ENCODE results near the gene ZNF503.
A peak's percentile ranks its signal among the peaks of the same experiment; 100 is the strongest.
"Not testable (repeated sequence)": the region's sequence is repeated elsewhere in the genome, so short reads cannot be mapped to it uniquely, and the experiment has no call there.

ZNF503 gene

DNA sequence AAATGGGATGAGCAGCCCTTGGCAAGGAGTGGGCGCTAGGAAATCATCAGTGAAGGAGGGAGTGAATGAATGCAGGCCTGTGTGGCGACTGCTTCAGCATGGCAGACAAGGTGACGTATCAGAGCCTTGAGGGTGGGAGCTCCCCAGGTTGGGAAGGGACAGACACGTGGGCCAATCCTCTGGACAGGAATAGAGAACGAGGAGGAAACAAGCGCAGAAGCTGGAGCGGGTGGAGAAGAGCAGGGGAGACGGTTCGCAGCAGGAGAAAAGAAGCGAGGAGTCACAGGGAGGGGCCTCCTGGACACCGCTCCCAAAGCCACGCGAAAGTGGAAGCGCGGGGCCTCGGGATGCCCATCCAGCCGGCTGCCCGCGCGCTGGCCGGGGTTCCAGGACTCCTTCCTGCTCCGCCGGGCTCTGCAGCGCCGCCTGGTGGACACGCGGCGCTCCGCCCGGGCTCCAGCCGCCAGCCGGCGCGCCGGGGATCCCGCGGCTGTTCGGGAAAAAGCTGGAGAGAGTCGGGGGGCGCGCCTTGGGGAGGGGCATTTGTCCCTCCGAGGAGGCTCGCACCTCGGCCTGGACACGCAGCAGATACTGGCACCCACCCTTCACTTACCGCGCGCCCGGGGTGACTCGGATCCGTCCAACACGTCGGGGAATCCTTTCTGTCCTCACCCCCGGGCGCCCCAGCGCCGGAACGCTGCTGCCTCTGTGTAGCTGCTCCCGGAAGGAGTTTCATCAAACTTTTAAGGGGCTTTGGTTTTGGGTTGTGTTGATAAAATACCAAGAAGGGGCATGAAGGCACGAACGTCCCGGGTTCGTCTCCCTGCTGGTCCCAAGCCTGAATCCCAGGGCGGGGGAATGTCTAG, 6.3 kb downstream of the ZNF503 start:
- DNase-seq, result peak; percentile 92

- no peak for DNase-seq
Observed at GRCh38 chr10:75394221-75394620, 7.3 kb downstream of the ZNF503 start.

- DNase-seq, result no peak
Observed at GRCh38 chr10:75392744-75393143, 8.8 kb downstream of the ZNF503 start.

GRCh38 chr10:75392271-75392670, 9.3 kb downstream of the ZNF503 start:
- no peak for DNase-seq

DNA sequence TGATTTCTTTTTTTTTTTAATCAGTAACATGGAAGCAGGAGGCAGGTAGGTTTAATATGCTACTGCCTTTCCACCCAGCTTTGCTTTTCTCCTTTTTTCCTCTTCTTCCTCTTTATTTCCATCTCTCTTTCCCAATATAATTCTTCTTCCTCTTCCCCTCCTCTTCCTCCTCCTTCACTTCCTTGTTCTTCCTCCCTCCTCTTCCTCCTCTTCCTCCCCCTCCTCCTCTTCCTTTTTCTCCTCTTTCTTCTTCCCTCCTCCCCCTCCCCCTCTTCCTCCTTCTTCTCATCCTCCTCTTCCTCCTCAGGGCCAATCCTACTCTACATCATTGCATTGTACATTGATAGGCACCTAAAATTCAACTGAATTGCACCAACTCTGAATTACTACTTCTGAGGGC, 11.4 kb downstream of the ZNF503 start:
- no peak for DNase-seq

- DNase-seq, result no peak
Observed at GRCh38 chr10:75388082-75388481, 13.5 kb downstream of the ZNF503 start.

DNA sequence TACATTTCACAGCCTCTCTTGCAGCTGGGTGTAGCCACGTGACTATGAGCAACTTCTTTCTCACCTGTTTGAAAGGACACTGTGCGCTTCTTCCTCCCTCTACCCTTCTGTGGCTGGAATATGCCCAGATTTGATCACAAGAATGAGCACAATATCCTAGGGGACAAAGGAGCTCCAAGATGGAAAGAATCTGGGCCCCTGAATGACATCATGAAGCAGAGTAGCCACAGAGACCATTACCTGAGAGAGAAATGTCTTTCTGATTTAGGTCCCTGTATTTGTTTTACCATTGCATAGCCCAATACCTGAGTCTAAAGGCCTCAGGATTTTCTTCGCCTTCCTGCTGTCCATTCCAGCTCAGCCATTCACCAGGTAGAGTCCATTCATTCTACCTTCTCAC, 15.4 kb downstream of the ZNF503 start:
- no peak for DNase-seq

- DNase-seq, result no peak
Observed at GRCh38 chr10:75379817-75380216, 21.7 kb downstream of the ZNF503 start.

DNA sequence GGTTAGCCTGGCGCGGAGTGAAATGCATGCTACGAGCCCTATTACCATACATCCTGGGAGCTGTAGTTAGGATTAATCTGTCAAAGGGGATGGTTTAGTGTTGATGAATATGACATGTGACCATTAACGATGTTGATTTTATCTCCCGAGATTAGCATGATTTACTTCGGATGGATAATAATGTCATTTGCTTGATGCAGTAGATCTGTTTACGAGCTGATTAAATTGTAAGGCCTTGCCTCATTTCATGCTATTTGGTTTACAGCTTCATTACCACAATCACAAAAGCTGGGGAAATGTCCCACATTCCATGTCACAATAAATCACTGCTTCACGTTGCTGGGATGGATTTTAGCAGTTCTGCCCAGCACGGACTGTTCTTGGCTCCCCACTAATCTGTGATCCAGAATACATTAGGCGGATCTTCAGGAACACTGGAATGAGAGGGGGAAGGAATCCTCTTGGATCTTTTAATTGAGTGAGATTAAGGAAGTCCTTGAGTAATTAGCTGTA, 22.3 kb downstream of the ZNF503 start:
- no peak for DNase-seq

- no peak for DNase-seq
Observed at GRCh38 chr10:75378379-75378778, 23.2 kb downstream of the ZNF503 start.

GRCh38 chr10:75377869-75378268, 23.7 kb downstream of the ZNF503 start:
- no peak for DNase-seq

GRCh38 chr10:75375838-75376237, 25.7 kb downstream of the ZNF503 start:
- no peak for DNase-seq

GRCh38 chr10:75371010-75371409, 30.6 kb downstream of the ZNF503 start:
- DNase-seq, result no peak

DNA sequence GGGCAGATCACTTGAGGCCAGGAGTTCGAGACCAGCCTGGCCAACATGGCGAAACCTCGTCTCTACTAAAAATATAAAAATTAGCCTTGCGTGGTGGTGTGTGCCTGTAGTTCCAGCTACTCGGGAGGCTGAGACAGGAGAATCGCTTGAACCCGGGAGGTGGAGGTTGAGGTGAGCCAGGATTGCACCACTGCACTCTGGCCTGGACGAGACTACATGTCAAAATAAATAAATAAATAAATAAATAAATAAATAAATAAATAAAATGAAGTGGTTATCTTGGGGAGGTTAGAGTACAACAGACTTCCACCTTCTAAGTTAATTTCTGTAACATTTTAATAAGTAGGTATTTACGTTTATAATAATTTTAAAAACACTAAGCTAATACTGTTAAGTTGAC, 31.7 kb downstream of the ZNF503 start:
- not testable (repeated sequence) for DNase-seq

- DNase-seq, result no peak
Observed at GRCh38 chr10:75367901-75368300, 33.7 kb downstream of the ZNF503 start.

GRCh38 chr10:75367021-75367487, 34.5 kb downstream of the ZNF503 start:
- DNase-seq, result no peak

DNA sequence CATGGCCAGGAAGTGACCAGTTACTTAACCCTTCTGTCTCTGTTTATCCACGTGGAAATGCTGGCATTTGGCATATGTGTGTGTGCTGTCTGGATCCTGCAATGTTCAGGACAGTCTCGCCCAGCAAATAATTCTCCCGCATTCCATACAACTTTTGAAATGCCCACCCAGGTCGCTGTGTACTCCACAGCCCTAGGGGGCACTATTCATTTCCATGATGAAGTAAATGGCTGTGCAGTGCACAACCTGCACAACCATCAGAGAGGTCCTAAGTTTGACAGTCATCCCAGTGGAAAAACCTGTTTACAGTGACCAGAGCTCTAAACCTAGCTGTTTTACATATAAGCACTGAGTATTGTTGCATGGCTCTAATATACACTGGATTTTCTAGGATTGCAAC, 38.1 kb downstream of the ZNF503 start:
- no peak for DNase-seq

DNA sequence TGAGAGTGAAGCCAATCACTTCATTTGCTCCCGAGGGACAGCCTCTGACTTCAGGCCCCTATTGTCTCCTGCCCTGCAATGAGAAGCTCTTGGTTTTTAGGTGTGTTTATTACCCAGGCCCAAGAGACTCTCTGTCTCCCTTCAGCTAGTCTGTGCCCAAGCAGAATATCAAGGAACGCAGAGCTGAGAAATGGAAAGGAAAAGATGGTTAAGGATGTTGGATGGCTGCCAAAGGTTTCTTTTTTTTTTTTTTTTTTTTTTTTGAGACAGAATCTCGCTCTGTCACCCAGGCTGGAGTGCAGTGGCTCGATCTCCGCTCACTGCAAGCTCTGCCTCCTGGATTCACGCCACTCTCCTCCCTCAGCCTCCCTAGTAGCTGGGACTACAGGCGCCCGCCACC, 41.7 kb downstream of the ZNF503 start:
- not testable (repeated sequence) for DNase-seq

DNA sequence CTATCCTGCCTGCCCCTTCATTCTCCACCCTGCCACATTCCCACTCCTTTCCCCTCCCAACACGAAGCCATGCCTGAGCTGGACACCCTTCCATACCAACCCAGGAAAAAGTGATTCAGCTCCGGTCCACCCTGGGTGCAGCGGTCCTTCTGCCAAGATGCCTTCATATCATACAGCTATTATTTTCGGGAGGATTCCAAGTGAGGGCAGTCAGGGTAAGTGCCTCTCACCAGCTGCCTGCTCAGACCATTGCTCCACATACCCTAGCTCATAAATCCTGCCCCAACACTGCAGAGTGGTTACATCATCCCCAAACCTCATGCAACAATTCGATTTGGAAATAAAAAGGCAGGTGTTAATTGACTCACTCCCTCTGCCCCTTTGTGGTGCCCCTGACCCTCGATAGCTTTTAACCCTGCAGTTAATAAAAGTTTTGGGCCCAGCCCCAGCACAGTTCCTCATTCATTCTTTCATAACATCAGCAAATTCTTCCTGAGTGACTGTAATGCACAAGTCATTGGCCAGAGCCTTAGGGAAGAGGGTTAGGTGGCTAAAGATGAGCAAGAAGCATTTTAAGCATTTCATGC, 42.6 kb downstream of the ZNF503 start:
- DNase-seq, result peak; percentile 54

DNA sequence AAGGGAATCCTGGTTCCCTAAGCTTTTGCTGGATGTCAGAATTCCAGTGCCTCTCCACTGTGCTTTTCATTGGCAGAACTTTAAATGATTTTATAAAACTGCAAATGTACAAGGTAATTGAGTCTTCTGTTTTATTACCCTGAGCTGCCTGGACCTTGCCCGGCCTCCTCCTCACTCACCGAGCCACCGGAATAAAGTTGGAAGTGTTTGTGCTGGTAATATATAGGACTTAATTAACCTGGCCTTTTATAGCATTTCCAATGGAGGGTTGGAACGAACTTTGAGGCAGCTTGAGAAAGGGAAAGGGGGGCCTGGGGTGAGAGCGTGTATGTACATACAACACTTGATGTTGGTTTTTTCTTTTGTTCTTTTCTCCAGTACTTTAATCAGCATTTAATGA, 43.4 kb downstream of the ZNF503 start:
- no peak for DNase-seq

- no peak for DNase-seq
Observed at GRCh38 chr10:75357500-75357899, 44.1 kb downstream of the ZNF503 start.

DNA sequence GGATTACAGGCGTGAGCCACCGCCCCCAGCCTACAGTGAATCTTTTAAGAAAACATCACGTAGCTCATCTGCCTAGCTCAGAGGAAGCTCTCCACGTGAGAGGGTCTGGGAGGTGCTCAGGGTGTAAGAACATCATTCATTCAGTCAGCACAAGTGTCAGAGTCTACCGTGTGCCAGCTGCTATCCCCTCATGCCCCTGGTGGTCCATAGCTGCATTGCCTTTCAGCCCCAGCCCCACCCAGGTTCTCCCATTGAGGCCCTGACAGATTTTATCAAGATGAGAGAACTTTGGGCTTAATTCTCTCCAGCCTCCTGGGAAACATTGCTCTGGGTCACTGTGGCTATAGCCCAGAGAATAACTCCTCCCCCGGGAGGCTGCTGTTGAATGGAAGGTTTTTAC, 45.1 kb downstream of the ZNF503 start:
- DNase-seq, result no peak

GRCh38 chr10:75355706-75356105, 45.9 kb downstream of the ZNF503 start:
- DNase-seq, result no peak

DNA sequence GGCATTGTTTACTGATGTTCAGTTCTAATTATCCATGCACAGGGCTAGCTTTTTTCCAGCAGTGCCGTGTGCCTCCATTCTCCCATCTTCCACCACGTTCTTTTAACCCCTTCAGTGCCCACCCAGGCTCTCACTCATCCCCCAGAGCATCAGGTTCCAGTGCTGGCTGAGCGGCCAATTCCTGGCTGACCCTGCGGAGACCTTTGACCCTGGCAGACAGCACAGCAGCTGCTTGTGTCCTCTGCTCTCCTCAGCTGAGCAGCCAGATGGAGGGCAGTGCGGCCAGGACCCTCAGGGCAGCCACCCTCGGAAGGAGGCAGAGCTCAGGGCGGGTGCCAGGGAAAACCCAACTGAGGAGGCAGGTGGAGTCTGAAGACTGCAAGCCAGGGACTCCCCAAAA, 48.4 kb downstream of the ZNF503 start:
- no peak for DNase-seq

Measured in 8988T (cell line).